ENCODE data around the gene SUGCT.
"Not testable (repeated sequence)": the region's sequence is repeated elsewhere in the genome, so short reads cannot be mapped to it uniquely, and the experiment has no call there.

SUGCT gene

GRCh38 chr7:40204581-40204980 is 69.8 kb downstream of the SUGCT start:
- no peak for DNase-seq

- DNase-seq, result peak; percentile 5
These were observed 71.2 kb downstream of the SUGCT start for GRCh38 chr7:40205992-40206391.

- no peak for DNase-seq
These were observed 76.6 kb downstream of the SUGCT start for GRCh38 chr7:40211276-40212003.

- no peak for DNase-seq
These were observed 78.5 kb downstream of the SUGCT start for GRCh38 chr7:40213291-40213690.

GRCh38 chr7:40213856-40214255 is 79.1 kb downstream of the SUGCT start:
- no peak for DNase-seq

GRCh38 chr7:40218612-40219011 is 83.8 kb downstream of the SUGCT start:
- DNase-seq, result not testable (repeated sequence)

- no peak for DNase-seq
These were observed 85.1 kb downstream of the SUGCT start for GRCh38 chr7:40219917-40220316.

- DNase-seq, result no peak
These were observed 85.7 kb downstream of the SUGCT start for GRCh38 chr7:40220421-40220911.

- DNase-seq, result no peak
These were observed 87.0 kb downstream of the SUGCT start for GRCh38 chr7:40221836-40222235.

GRCh38 chr7:40223451-40224127 is 88.8 kb downstream of the SUGCT start:
- no peak for DNase-seq

- no peak for DNase-seq
These were observed 95.3 kb downstream of the SUGCT start for GRCh38 chr7:40230101-40230500.

- DNase-seq, result no peak
These were observed 97.0 kb downstream of the SUGCT start for GRCh38 chr7:40231796-40232195.

GRCh38 chr7:40232242-40232893 is 97.6 kb downstream of the SUGCT start:
- peak; percentile 33 for DNase-seq

GRCh38 chr7:40234046-40234445 is 99.2 kb downstream of the SUGCT start:
- DNase-seq, result no peak

GRCh38 chr7:40234666-40235065 is 99.9 kb downstream of the SUGCT start:
- DNase-seq, result no peak

GRCh38 chr7:40237731-40238130 is 102.9 kb downstream of the SUGCT start:
- no peak for DNase-seq

- DNase-seq, result no peak
These were observed 105.0 kb downstream of the SUGCT start for GRCh38 chr7:40239755-40240303.

- DNase-seq, result no peak
These were observed 108.3 kb downstream of the SUGCT start for GRCh38 chr7:40243076-40243475.

GRCh38 chr7:40244226-40244625 is 109.4 kb downstream of the SUGCT start:
- DNase-seq, result no peak

GRCh38 chr7:40248681-40249080 is 113.9 kb downstream of the SUGCT start:
- DNase-seq, result no peak

- DNase-seq, result not testable (repeated sequence)
These were observed 118.6 kb downstream of the SUGCT start for GRCh38 chr7:40253444-40253843.

GRCh38 chr7:40263752-40264390 is 129.1 kb downstream of the SUGCT start:
- DNase-seq, result no peak

- no peak for DNase-seq
These were observed 132.8 kb downstream of the SUGCT start for GRCh38 chr7:40267583-40267982.
